NCI-H1694 (cell line): ENCODE data around the gene CDK9.

Experiments used
- DNase-seq: peaks from one replicate; lab custom pipeline; 2025; lab: John Stamatoyannopoulos, UW

The CDK9 gene

GRCh38 chr9:127761491-127761956 is 24.3 kb upstream of the CDK9 start:
- no peak for DNase-seq

- DNase-seq, result no peak
These were observed 23.6 kb upstream of the CDK9 start for GRCh38 chr9:127762111-127762676.

- DNase-seq, result no peak
These were observed 21.9 kb upstream of the CDK9 start for GRCh38 chr9:127763918-127764384.

GRCh38 chr9:127765418-127765817 is 20.4 kb upstream of the CDK9 start:
- no peak for DNase-seq

GRCh38 chr9:127767410-127767809 is 18.4 kb upstream of the CDK9 start:
- no peak for DNase-seq

GRCh38 chr9:127767909-127768331 is 17.9 kb upstream of the CDK9 start:
- no peak for DNase-seq

GRCh38 chr9:127768698-127769097 is 17.1 kb upstream of the CDK9 start:
- no peak for DNase-seq

- no peak for DNase-seq
These were observed 16.7 kb upstream of the CDK9 start for GRCh38 chr9:127769101-127769500.

- DNase-seq, result no peak
These were observed 15.8 kb upstream of the CDK9 start for GRCh38 chr9:127769929-127770582.

- no peak for DNase-seq
These were observed 15.3 kb upstream of the CDK9 start for GRCh38 chr9:127770583-127770904.

GRCh38 chr9:127770905-127771569 is 14.8 kb upstream of the CDK9 start:
- peak; percentile 85 for DNase-seq

- DNase-seq, result no peak
These were observed 14.2 kb upstream of the CDK9 start for GRCh38 chr9:127771570-127772189.

GRCh38 chr9:127772603-127773002 is 13.2 kb upstream of the CDK9 start:
- no peak for DNase-seq

- no peak for DNase-seq
These were observed 12.6 kb upstream of the CDK9 start for GRCh38 chr9:127773272-127773671.

GRCh38 chr9:127773981-127774380 is 11.9 kb upstream of the CDK9 start:
- no peak for DNase-seq

GRCh38 chr9:127776195-127776923 is 9.5 kb upstream of the CDK9 start:
- DNase-seq, result no peak

- no peak for DNase-seq
These were observed 8.9 kb upstream of the CDK9 start for GRCh38 chr9:127776924-127777289.

GRCh38 chr9:127777368-127777980 is 8.4 kb upstream of the CDK9 start:
- no peak for DNase-seq

- no peak for DNase-seq
These were observed 7.3 kb upstream of the CDK9 start, which contains the start of gene SH2D3C for GRCh38 chr9:127778280-127779135. Gene SH2D3C, minus strand, starts transcription at chr9:127778666. Its CDS starts 39 bp downstream, at chr9:127778627.

GRCh38 chr9:127779136-127779981 is 6.5 kb upstream of the CDK9 start:
- DNase-seq, result no peak
